ENCODE results near the gene WDR5.

GRCh38 chr9:134167530-134167931 lies 31.6 kb downstream of the WDR5 start:
- TF ChIP-seq CTCF (conservative IDR thresholded peaks at IDR 0.05; ENCODE audit: low read depth in 2 of 2) (no peak), CREB1 (CRISPR knock-in tag; IDR thresholded peaks at IDR 0.05; ENCODE audit: low read depth) (no peak), POLR2AphosphoS5 (IDR thresholded peaks at IDR 0.05; ENCODE audit: low read depth) (no peak), REST (IDR thresholded peaks at IDR 0.05; ENCODE audit: unreplicated experiment) (no peak), NANOG (IDR thresholded peaks at IDR 0.05; ENCODE audit: borderline replicate concordance) (no peak), EZH2 (IDR thresholded peaks at IDR 0.05; ENCODE audit: low read depth, unreplicated experiment) (no peak), EZH2phosphoT487 (IDR thresholded peaks at IDR 0.05; ENCODE audit: unreplicated experiment) (no peak), JUNB (IDR thresholded peaks at IDR 0.05; ENCODE audit: unreplicated experiment) (no peak), ZNF114 (CRISPR knock-in tag; IDR thresholded peaks at IDR 0.05) (no peak), ZNF462 (CRISPR knock-in tag; IDR thresholded peaks at IDR 0.05) (no peak), ZNF331 (CRISPR knock-in tag; IDR thresholded peaks at IDR 0.05; ENCODE audit: low read depth) (no peak), ETS1 (IDR thresholded peaks at IDR 0.05) (no peak), STAT1 (IDR thresholded peaks at IDR 0.05; ENCODE audit: unreplicated experiment) (no peak)
